Lower leg skin (tissue), 4 donors: ENCODE measurements around the gene LAIR1. TPM values are rescaled to one million over a fixed set of nuclear protein-coding genes. Genes with fewer than 3 reads are reported as not detected.
A peak's percentile ranks its signal among the peaks of the same experiment; 100 is the strongest.

Source experiments
- DNase-seq, 2 donors: peaks; one replicate each; pipeline ENCODE4 v3.0.0-alpha.2; 2019; ENCODE audit warnings: low spot score in 2 of 2
- H3K4me3 ChIP-seq: fragments of 200-600 bp; sonication (generic); 2 replicates; pipeline ENCODE4 v1.5.1; 2017; ENCODE audit warnings: mild to moderate bottlenecking, low read depth; ENCODE audit not compliant: poor library complexity, severe bottlenecking
- CTCF ChIP-seq, 3 donors: fragments of 450-650 bp; IDR thresholded peaks; one replicate each; pipeline ENCODE4 v1.5.1; 2016; ENCODE audit warnings: antibody characterized with exemption in 3 of 3, mild to moderate bottlenecking in 3 of 3, moderate library complexity in 2 of 3
- POLR2A ChIP-seq, 2 donors: fragments of 450-650 bp; IDR thresholded peaks; one replicate each; pipeline ENCODE4 v1.6.1; 2016 to 2017; ENCODE audit warnings: antibody characterized with exemption in 2 of 2, mild to moderate bottlenecking in 1 of 2, moderate library complexity in 1 of 2
- WGBS, 2 donors: methylation state at CpG; one replicate each; pipeline ENCODE4 v1.1.5; 2018; 5-methylcytosine and 5-hydroxymethylcytosine counted together
- intact Hi-C: fragments of 100-400 bp; cut with DNase I; formaldehyde crosslinking; loops from one replicate; pipeline ENCODE4 v1.15.0; 2023; ENCODE audit warnings: low total_unique reads
- total RNA-seq, 4 donors: library from RNA; depleted of rRNA; stranded (reverse); fragments of >200 nt; gene quantifications; one replicate each; pipeline ENCODE4 v1.1.0, GENCODE V29; 2016

LAIR1 gene
- total RNA-seq, 4 donors from 2014 or later, result 0.19 to 4.2 (median 2.0) TPM

GRCh38 chr19:54316746-54317107, 48.0 kb downstream of the LAIR1 start:
- WGBS, 2 donors, result 45 to 47% methylated on average over 11 of the region's 11 CpGs
- no peak overlapping the region for H3K4me3 ChIP-seq
- intact Hi-C loops, result no loop called here
- TF ChIP-seq POLR2A (IDR thresholded peaks at IDR 0.05), result no peak
- TF ChIP-seq CTCF (IDR thresholded peaks at IDR 0.05), result no peak
- peak in 1 of 2 donors; percentile 60 for DNase-seq

- 73 to 83% methylated on average over 10 of the region's 10 CpGs for WGBS, 2 donors
- DNase-seq, result peak in 1 of 2 donors; percentile 42
These were observed 48.8 kb downstream of the LAIR1 start for GRCh38 chr19:54315956-54316355.

GRCh38 chr19:54312436-54313377, 52.0 kb downstream of the LAIR1 start, which contains the start of gene LILRA5:
LILRA5 (minus strand) TSS chr19:54313166; CDS start chr19:54313019, 147 bp downstream.
- TF ChIP-seq CTCF (IDR thresholded peaks at IDR 0.05) (no peak), POLR2A (IDR thresholded peaks at IDR 0.05) (no peak)
- no peak within 1 kb of the TSS for H3K4me3 ChIP-seq
- 26 to 42% methylated on average over 13 of the region's 13 CpGs for WGBS, 2 donors
- intact Hi-C loops, result no loop called here
- peak; percentile 29 to 85 for DNase-seq

More at GRCh38 chr19:54315956-54316355, 48.8 kb downstream of the LAIR1 start:
- no peak overlapping the region for H3K4me3 ChIP-seq
- intact Hi-C loops, result no loop called here
- no peak for TF ChIP-seq CTCF (IDR thresholded peaks at IDR 0.05)
- no peak for TF ChIP-seq POLR2A (IDR thresholded peaks at IDR 0.05)

- intact Hi-C loops, result no loop called here
- H3K4me3 ChIP-seq, result no peak overlapping the region
- DNase-seq, result peak in 1 of 2 donors; percentile 62
- no peak for TF ChIP-seq CTCF (IDR thresholded peaks at IDR 0.05)
- TF ChIP-seq POLR2A (IDR thresholded peaks at IDR 0.05), result no peak
- 49 to 59% methylated on average over 3 to 5 of the region's 6 CpGs for WGBS, 2 donors
These were observed 52.7 kb downstream of the LAIR1 start for GRCh38 chr19:54312011-54312410.

- 52 to 65% methylated on average over 5 of the region's 5 CpGs for whole genome bisulfite sequencing, 2 donors
- intact Hi-C loops, result no loop called here
- no peak overlapping the region for H3K4me3 ChIP-seq
- peak in 1 of 2 donors; percentile 69 for DNase-seq
- TF ChIP-seq CTCF (IDR thresholded peaks at IDR 0.05), result no peak
- TF ChIP-seq POLR2A (IDR thresholded peaks at IDR 0.05), result no peak
These were observed 53.2 kb downstream of the LAIR1 start for GRCh38 chr19:54311486-54311885.
